Esophagus muscularis mucosa (tissue), 4 donors: Measurements from ENCODE around the gene RFC5.

Experiments used
- EP300 ChIP-seq: sonication (generic); formaldehyde crosslinking; IDR thresholded peaks from one replicate; pipeline ENCODE4 v1.6.1; 2017; ENCODE audit warnings: antibody characterized with exemption
- POLR2A ChIP-seq: fragments of 450-650 bp; IDR thresholded peaks from one replicate; pipeline ENCODE4 v1.6.1; 2017; ENCODE audit warnings: antibody characterized with exemption, moderate library complexity, mild to moderate bottlenecking, low read depth
- POLR2AphosphoS5 ChIP-seq, 2 donors: sonication (generic); formaldehyde crosslinking; IDR thresholded peaks; one replicate each; pipeline ENCODE4 v1.6.1; 2017; ENCODE audit warnings: antibody characterized with exemption in 2 of 2
- TF ChIP-seq, protein P1 (sequence below), 3 experiments: fragments of 200-600 bp in 2 of 3; fragments of 450-650 bp in 1 of 3; sonication (generic) in 2 of 3; IDR thresholded peaks; one replicate each; pipeline ENCODE4 v1.5.1; 2017 to 2019; ENCODE audit warnings: antibody characterized with exemption in 3 of 3, mild to moderate bottlenecking in 2 of 3, moderate library complexity in 1 of 3

DNA sequence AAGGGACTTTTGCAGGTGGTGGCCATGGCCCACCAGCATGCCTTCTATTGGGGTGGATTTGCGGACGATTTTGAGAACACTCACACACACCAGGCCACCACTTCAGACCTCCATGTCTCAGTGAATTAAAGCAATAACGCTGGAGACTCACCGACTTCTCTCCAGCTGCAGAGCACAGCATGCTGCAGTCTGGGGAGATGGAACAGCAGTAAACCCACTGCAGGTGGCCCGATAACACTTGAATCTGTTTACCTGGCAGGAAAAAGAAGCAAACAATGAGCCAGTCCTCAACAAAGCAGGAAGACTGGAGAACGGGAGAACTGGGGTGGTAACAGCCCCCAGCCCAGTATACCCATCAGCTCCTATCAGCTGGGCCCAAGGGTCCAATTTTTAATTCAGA, 21.6 kb downstream of the RFC5 start:
- TF ChIP-seq POLR2AphosphoS5 (IDR thresholded peaks at IDR 0.05) (no peak), POLR2A (no peak), EP300 (no peak)
- TF ChIP-seq, protein P1, sequence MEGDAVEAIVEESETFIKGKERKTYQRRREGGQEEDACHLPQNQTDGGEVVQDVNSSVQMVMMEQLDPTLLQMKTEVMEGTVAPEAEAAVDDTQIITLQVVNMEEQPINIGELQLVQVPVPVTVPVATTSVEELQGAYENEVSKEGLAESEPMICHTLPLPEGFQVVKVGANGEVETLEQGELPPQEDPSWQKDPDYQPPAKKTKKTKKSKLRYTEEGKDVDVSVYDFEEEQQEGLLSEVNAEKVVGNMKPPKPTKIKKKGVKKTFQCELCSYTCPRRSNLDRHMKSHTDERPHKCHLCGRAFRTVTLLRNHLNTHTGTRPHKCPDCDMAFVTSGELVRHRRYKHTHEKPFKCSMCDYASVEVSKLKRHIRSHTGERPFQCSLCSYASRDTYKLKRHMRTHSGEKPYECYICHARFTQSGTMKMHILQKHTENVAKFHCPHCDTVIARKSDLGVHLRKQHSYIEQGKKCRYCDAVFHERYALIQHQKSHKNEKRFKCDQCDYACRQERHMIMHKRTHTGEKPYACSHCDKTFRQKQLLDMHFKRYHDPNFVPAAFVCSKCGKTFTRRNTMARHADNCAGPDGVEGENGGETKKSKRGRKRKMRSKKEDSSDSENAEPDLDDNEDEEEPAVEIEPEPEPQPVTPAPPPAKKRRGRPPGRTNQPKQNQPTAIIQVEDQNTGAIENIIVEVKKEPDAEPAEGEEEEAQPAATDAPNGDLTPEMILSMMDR (IDR thresholded peaks at IDR 0.05): no peak
